COLO668 (cell line): ENCODE measurements around the gene TJP1.
A peak's percentile ranks its signal among the peaks of the same experiment; 100 is the strongest.
"Not testable (repeated sequence)": the region's sequence is repeated elsewhere in the genome, so short reads cannot be mapped to it uniquely, and the experiment has no call there.

Experiments
- DNase-seq: peaks from one replicate; lab custom pipeline; 2025; ENCODE audit not compliant: unreplicated experiment; lab: John Stamatoyannopoulos, UW

TJP1 gene

DNA sequence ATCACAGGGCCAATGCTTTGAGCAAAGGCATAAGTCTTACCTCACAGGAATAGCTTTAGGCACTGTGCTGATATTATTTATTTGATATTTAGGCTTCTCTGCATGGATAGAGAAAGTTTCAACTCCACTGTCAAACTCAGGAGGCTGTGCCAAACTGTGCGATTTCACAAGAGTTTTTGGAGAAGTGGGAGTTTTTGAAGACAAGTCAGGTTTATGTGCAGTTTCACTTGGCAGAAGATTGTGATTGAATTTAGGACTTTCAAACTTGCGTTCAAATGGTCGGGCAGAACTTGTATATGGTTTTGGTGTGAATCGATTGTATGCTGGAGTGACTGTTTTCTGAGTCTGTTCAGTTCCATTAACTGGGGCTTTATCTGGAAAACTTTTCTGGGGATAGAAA is 113.7 kb downstream of the TJP1 start:
- DNase-seq = no peak

DNA sequence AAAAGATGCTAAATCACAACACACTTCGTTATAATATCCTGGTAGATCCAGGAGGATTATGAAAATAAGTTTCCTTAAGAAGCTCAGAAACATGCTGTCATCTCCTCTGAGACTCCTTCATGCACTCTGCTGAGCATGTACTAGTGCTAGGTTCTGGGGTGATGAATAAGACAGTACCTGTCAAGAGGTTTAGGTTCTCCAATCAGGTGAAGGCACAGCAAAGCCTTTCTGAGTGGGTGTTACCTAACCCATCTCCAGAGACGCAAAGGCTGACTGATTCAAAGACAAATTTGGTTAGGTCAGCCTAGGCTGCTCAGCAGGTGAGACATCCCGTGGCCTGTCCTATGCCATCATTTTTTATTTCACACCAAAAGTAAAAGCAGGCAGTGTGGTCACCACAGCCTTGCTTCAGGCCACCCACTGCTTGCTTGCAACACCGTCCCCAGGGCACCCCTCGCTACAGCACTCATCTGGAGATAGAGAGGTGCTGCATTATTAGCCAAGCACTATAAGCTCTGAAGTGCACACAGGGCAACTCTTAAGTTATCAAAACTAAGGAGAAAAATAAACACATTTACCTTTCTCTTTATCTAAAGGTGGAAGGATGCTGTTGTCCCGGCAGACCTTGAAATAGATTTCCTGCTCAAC is 117.2 kb downstream of the TJP1 start:
- DNase-seq = no peak

DNA sequence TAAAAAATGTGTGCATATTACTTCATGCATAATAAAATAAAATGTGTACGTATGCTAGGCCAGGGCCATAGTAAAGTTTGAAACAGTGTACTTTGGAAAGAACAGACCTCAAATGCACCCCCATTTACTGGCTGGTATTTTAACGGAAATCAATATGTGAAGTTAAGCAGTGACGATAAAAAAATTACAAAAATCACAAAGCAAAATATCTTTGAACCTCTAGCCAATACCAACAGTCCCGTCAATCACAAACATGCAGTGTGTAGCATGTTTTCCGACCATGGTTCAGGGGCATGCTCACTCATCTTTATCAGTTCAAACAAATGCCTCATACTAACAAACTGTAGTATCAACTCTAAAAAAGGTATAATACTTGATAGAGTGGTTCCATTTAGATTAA is 121.1 kb downstream of the TJP1 start:
- DNase-seq = no peak

DNA sequence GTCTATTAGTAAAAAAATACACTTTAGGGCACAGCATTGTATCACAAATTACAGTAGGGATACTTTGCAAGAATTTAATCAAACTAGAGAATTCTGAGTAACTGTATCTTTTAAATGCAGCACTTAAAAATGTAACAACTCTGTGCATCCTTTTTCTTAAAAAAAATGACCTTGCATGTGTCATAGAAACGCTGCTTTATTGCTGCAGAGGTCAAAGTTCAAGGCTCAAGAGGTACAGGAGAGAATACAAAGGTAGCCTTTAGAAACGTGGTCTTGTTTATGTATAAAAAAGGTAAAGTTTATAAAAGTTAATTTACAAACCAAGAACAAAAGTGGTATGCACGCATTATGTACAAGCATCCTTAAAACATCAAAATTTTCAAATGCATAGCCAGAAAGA is 122.0 kb downstream of the TJP1 start:
- DNase-seq = no peak

DNA sequence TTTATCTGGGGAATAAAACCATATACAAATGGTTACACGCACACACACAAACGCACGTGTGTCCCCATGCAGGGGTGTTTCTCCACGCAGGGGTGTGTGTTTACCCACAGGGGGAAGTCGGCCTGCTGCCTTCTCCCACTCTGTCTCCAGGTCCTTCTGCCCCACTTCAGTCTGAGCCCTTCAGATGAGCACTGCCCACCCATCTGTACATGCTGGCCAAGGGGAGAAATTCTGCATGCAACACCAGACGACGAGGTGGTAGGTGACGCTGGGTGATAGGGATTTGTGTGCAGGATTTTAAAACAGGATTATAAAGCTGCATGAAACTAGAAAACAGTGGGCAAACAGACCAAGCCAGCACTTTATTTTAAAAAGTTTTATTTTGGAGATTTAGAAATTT is 122.5 kb downstream of the TJP1 start:
- DNase-seq = no peak

DNA sequence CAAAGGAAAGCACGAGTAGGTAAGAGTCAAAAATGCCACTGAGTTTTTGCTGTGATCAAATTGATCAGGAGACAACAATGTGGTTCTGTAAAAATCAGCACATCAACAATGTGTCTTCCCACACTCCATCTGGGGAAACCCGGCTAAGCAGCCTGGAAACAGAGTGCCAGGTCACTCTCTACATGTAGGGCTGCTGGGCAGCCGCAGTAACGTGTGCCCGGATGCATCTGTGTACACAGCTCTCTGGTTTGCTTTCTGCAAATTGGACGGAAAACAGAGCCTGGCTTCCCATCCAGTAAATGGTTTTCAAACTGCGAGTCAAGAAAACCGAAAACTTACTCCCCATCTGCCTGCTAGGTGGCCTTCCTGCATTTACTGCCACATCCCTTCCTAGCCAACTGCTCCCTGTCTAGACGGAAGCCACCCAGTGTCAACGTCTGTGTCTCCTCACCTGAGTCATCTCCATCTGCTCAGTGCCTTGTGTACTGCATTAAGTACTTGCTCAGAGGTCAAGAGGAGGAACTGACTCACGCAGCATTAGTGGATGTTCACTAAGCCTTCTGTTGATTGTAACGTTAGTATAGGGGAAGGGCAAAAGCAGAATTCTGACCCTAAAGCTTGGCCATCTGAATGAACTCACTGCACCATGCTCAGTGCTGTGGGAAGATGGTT is 124.1 kb downstream of the TJP1 start:
- DNase-seq = peak; percentile 62

DNA sequence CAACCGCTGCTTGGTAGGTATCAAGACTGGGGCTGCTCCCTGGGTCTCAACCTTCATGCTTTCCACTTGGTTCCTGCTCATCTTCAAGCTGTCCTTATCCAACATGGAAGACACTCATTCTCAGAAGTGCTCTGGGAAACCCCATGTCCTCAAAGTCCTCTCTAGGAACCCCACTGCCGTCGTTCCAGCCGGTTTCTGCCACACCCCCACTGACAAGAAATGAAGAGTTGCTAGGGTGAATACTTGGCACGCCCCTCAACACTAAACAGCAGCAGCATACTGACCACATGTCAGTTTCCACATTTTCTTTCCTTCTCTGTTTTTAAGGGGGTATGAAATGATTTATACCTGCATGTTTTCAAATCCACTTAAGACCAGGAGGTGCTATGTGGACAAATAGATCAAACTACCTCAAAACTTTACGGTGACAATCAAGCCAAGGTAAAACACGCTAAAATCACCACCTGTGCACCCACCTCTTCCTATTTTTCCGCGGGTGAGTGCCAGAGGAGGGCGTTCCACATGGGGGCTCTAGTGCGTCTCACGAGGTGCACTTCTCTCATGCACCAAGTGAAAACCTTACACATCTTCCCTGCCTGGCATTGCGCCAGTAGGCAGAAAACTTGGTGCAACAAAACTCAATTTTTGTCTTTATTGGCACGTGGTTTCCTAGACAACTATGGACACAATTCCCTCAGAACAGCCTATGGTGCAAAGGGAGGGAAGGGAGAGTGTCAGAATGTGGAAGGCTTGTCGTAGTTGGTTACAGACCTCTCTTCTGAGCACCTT is 125.1 kb downstream of the TJP1 start:
- no peak for DNase-seq

DNA sequence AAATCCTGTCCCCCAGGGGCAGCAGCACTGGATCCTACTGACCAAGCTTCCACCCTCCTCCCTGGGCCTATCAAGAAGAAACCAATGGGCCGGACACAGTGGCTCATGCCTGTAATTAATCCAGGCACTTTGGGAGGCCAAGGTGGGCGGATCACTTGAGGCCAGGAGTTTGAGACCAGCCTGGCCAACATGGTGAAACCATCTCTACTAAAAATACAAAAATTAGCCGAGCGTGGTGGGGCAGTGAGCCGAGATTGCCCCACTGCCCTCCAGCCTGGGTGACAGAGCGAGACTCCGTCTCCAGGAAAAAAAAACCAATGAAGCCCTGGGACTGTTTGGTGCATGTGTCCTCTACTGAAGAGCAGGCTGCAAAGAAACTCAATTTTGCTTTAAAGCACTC is 125.8 kb downstream of the TJP1 start:
- DNase-seq = not testable (repeated sequence)

DNA sequence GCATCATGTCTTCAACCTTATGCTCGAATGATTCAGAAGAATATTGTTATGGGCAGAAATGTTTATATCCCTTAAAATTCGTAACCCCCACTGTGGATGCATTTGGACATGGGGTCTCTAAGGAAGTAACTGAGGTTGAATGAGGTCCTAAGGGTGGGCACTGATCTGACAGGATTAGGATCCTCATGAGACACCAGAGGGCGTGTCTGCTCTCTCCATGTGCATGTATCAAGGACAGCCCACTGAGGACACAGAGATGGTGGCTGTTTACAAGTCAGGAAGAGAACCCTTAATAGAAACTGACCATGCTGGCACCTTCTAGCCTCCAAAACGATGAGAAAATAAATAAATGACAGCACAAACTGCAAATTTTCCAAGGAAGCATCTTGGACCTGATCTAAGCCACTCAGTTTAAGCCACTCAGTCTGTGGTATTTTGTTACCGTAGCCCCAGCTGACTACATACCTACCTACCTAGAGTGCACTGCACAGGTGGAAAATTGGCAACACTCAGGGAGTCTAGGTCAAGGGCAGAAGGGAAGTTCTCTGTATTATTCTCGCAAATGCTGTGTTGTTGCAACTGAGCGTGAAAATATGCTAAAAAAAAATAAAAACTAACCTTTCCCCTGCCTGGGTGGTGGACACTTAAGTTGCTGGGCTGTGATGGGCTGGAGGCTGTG is 126.6 kb downstream of the TJP1 start:
- no peak for DNase-seq

DNA sequence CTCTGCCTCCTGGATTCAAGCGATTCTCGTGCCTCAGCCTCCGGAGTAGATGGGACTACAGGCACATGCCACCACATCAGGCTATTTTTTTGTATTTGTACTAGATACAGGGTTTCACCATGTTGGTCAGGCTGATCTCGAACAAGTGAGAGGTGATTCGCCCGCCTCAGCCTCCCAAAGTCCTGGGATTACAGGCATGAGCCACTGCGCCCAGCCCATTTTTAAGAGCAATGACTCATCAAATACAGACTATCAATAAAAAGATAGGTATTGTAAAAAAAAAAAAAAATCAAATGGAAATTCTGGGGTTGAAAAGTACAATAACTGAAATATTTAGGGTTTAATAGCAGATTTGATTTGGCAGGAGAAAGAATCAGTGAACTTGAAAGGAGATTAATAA is 129.0 kb downstream of the TJP1 start:
- no peak for DNase-seq

DNA sequence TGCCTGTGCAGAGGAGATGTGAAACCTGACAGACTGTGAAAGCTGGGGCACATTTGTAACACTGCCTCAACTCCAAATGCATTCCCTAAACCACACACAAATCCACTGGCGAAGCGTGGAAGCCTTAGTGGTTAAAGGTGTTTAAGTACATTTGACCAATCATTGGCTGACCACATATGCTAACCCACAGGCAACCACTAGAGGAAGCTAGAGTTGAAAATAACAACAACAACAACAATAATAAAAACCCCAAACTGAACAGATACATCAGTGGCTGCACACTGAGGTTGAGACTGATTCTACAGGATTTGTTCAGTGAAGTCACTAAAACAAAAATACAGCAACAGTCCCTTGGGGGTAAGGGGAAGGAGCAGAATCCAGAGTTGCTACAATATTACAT is 129.7 kb downstream of the TJP1 start:
- DNase-seq = no peak

DNA sequence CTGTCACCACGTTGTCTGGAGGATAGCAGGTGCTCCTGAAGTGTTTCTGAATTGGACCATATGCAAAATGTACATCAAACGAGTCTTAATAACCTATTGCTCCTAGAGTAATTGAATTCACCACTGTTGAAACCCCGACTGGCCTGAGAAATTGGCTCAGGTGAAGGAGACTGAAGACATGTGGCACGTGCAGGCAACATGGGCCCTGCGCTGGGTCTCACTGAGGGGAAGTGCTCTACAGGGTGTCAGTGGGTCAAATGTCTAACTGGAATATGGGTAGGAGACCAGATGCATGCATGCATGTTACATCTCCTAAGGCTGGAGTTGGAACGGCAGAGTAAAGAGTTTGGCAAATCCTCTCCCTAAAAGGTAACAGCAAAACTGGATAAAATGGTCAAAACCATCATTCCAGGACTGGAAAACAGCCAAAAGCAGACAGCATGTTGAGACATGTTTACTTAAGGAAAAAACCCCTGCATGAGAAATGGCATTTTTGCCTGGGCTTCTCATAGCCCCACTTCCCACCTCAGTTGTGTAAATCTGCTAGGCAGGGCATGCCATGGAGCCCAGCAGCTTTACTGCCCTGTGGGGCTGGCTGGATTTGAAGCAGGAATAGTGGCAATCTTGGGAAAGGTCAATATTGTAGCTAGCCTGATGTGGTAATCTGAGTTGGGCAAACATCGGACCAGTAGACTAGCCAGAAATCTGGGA is 131.3 kb downstream of the TJP1 start:
- no peak for DNase-seq

DNA sequence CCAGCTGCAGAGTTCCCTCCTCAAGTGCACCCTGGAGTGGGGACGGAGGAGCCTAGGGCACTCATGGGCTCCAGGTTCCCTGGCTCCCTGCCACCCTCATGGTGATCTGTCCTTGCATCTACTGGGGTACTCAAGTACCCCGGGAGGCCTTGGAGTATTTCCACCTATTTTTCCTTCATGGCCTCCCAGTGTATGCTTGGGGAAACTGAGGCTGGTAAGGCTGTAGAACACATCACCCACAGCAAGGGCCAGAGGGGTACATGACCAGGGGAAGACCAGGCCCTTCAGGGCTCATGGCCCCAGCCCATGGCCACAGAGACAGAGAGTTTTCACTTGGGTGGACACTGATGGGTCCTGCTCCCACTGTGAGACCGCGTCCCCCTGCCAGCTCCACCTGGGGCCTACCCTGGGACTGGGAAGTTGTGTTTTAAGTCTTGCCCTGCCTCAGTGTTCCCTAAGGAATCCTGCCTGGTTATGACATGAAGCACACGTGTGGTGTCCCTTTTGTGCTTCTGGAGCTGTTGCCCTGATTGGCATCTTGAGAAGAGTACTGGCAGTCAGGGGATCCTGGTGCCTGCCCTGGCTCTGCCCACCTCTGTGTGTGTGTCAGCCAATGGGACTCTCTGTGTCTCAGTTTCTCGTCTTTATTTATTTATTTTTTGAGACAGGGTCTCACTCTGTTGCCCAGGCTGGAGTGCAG is 132.8 kb downstream of the TJP1 start:
- DNase-seq = no peak

DNA sequence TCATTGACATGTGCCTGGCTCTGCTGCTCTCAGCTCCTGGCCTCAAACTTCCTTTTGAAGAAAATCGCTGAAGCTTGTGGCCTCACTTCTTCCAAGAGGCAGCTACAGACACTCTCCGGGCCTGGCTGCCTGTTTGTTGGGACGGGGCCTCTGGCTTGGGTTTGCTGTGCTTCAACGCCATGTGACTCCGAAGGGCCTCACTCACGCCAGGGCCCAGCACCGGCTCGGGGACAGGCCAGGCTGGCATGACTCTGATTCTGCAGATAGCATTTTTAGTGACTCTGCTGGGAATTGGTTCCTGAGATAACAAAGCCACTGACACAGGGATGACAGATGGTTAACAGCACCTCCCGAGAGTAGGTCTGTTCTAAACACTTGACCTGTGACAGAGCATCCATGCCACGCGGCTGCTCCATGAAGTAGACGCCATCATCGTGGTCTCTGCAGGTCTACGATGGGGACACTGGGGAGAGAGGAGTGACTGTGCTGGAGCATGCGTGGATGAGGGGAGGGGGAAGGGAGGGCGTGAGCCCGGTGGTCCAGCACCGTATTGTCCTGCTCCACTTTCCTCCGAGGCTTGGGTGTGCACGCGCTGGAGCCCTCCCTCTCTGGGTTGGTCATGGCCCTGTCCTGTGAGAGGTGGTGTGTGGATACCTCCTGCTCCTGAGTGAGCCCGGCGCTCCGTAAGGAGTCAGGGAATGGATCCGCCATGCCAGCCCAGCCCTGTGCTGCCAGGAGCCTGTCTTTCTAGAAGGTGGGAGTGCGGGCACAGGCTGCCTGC is 133.6 kb downstream of the TJP1 start:
- no peak for DNase-seq

DNA sequence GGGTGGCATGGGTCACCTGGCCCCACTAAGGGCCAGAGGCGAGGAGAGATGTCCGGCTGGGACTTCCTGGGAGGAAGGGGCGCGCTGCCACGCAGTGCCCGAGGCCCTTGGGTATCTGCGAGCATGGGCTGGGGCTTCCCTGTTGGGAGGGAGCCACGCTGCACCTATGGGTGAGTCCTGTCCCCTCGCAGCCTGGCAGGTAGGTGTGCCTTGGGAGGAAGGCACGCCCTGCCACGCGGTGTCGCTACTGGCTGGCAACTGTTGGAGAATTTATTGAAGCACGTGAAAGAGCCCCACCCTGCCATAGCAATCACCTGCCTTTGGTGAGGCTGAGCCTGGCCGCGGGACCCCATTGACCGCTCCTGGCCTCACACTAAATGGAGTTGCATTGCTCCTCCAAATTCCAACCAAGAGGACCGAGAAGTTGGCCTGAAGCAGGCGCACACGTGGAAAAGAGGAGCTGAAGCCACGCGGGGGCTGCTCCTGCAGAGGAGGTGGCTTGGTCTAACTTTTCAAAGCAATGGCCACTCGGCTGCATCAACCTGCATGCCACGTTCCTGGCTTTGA is 134.2 kb downstream of the TJP1 start:
- peak; percentile 16 for DNase-seq

DNA sequence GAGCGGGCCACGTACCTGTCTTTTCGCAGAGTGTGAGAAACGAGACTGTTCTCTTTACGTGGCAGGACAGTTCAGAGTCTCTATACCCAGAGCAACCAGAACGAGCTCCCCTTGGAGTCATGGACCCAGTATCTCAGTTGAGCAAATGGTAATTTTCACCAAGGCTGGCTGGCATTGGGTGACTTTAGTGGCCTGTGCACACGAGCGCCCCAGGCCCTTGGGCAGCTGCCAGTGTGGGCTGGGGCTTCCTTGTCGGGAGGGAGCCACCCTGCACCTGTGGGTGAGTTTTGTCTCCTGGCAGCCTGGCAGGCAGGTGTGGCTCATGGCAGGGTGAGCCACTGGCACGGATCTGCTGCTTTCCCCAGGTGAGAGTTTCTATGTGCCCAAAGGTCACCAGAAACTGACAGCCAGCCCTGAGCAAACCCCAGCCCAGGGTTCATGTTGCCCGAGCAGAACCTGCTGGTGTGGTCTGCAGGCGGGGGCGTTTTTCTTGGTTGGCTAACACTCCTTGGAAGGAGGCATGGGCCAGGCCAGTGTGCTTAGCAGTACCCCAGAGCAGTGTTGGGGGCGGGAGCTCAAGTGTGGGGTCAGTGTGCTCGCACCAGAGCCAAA is 135.0 kb downstream of the TJP1 start:
- DNase-seq = peak; percentile 74

DNA sequence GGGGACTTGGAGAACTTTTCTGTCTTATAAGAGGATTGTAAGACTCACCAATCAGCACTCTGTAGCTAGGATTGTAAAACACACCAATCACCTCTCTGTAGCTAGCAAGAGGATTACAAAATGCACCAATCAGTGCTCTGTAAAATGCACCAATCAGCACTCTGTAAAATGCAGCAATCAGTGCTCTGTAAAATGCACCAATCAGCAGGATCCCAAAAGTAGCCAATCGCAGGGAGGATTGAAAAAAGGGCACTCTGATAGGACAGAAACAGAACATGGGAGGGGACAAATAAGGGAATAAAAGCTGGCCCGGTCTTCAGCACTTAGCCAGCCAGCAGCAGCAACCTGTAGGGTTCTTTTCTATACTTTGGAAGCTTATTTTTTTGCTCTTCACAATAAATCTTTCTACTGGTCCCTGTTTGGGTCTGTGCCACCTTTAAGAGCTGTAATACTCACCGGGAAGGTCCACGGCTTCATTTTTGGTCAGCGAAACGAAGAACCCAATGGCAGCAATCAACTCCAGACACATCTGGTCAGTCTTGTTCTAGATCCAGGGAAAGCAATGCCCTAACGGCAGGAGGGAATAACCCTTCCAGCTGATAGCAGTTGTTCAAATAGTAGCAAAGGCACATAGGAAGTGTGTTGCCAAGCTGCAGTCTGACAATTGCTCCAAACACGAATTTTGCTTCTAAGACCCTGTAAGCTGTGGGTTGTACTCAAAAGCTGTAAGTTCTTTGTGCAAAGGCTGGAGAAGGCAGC is 135.6 kb downstream of the TJP1 start:
- no peak for DNase-seq

DNA sequence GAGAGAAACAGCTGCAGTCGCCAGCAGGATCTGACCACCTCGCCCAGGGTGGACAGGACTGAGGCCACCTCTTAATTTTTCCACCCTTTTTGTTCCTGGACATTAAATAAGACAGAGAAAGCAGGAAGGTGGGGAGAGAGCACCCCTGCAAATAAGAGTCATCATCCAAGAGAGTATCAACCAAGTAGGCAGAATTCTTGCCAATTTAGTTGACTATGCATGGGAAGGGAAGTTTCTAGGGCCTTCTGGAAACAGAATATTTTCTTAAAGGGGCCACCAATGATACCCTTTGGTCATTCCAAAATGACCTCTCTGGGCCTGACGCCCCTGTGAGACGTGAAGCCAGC is 136.2 kb downstream of the TJP1 start:
- no peak for DNase-seq
